Smooth muscle cell (in vitro differentiated cells): ENCODE results near the gene TRAF2. TPM values are rescaled to one million over a fixed set of nuclear protein-coding genes. Genes with fewer than 3 reads are reported as not detected.

Experiments used
- DNase-seq: peaks from one replicate; lab custom pipeline; 2025; ENCODE audit not compliant: unreplicated experiment; lab: John Stamatoyannopoulos, UW
- H2AFZ ChIP-seq: fragments of 200-600 bp; sonication (generic); 2 replicates; pipeline ENCODE4 v1.6.0; 2016; ENCODE audit warnings: antibody characterized with exemption, low read depth, mild to moderate bottlenecking
- H3F3A ChIP-seq: fragments of 200-600 bp; sonication (generic); 2 replicates; pipeline ENCODE4 v1.6.0; 2017; ENCODE audit warnings: antibody characterized with exemption, low read depth
- H3K27ac ChIP-seq: fragments of 200-600 bp; sonication (generic); 2 replicates; pipeline ENCODE4 v1.5.1; 2016; ENCODE audit warnings: low read depth, mild to moderate bottlenecking
- H3K27me3 ChIP-seq: fragments of 200-600 bp; sonication (generic); 2 replicates; pipeline ENCODE4 v1.6.1; 2016; ENCODE audit warnings: low read depth, mild to moderate bottlenecking
- H3K36me3 ChIP-seq: fragments of 200-600 bp; sonication (generic); 2 replicates; pipeline ENCODE4 v1.5.1; 2016; ENCODE audit warnings: low read depth
- H3K4me1 ChIP-seq: fragments of 200-600 bp; sonication (generic); 2 replicates; pipeline ENCODE4 v1.5.1; 2016; ENCODE audit warnings: low read depth
- H3K4me2 ChIP-seq: fragments of 200-600 bp; sonication (generic); 2 replicates; pipeline ENCODE4 v1.6.0; 2016; ENCODE audit warnings: mild to moderate bottlenecking
- H3K4me3 ChIP-seq: fragments of 200-600 bp; sonication (generic); 2 replicates; pipeline ENCODE4 v1.5.1; 2016; ENCODE audit warnings: mild to moderate bottlenecking
- H3K79me2 ChIP-seq: fragments of 200-600 bp; sonication (generic); 2 replicates; pipeline ENCODE4 v1.6.0; 2016; ENCODE audit warnings: low read depth, mild to moderate bottlenecking
- H3K9ac ChIP-seq: fragments of 200-600 bp; sonication (generic); 2 replicates; pipeline ENCODE4 v1.6.0; 2016; ENCODE audit warnings: low read depth
- H3K9me3 ChIP-seq: fragments of 200-600 bp; sonication (generic); replicated peaks from 2 replicates; pipeline ENCODE4 v1.5.1; 2016; ENCODE audit warnings: low read depth
- H4K20me1 ChIP-seq: fragments of 200-600 bp; sonication (generic); 2 replicates; pipeline ENCODE4 v1.6.0; 2016; ENCODE audit warnings: low read depth
- CTCF ChIP-seq: fragments of 200-600 bp; sonication (generic); IDR thresholded peaks from 2 replicates; pipeline ENCODE4 v1.5.1; 2017; ENCODE audit warnings: borderline replicate concordance, mild to moderate bottlenecking, antibody characterized with exemption; ENCODE audit not compliant: insufficient read depth, poor library complexity, severe bottlenecking
- WGBS: methylation state at CpG from one replicate; pipeline ENCODE4 v1.1.7; 2016; ENCODE audit warnings: low lambda C conversion rate; 5-methylcytosine and 5-hydroxymethylcytosine counted together
- polyA plus RNA-seq: library from polyadenylated mRNA; unstranded; fragments of >200 nt; fragmentation: Nextera tagmentation; extraction: Ambion mirVana; gene quantifications from 2 replicates; pipeline ENCODE4 v1.2.1, GENCODE V29; 2016
- total RNA-seq: library from RNA; depleted of rRNA; stranded (reverse); fragments of >200 nt; gene quantifications from 2 replicates; pipeline ENCODE4 v1.2.3, GENCODE V29; 2014

Gene TRAF2
- total and polyA plus RNA-seq, 2 experiments from 2014 or later = 7.0 to 15.9 TPM

GRCh38 chr9:136886610-136887597, 588 bp downstream of the TRAF2 start:
- WGBS = 17% methylated on average over 12 of the region's 76 CpGs
- TF ChIP-seq CTCF = no peak
- peak; percentile 90 for DNase-seq

DNA sequence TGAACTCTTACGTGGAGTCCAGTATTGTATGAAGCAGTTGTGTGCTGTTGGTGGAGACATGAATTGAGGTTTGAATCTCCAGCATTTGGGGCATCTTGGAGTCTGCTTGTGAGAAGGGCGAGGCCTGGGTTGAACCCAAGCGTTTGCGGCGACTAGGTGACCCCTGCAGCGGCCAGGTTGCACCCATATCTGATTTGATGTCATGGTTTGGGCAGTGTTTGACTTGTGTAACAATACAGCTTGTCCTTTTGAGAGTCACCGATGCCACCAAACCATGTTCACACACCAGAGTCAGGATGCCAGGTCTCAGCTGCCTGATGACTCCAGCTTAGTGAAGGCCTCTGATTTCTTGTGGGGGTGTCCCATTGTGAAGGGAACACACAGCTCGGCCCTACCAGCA, 2.1 kb downstream of the TRAF2 start:
- H3K9me3 ChIP-seq = no peaks in the 10 kb centered on the region
- H3K79me2 ChIP-seq = peaks cover 60% of the 10 kb centered on the region
- peaks cover 8% of the 10 kb centered on the region for H3K4me1 ChIP-seq
- no peak overlapping the region for H3K27ac ChIP-seq
- H3F3A ChIP-seq = no peaks in the 10 kb centered on the region
- H3K4me3 ChIP-seq = no peak overlapping the region
- H2AFZ ChIP-seq = no peak overlapping the region
- no peaks in the 10 kb centered on the region for H3K36me3 ChIP-seq
- peaks cover 37% of the 10 kb centered on the region for H4K20me1 ChIP-seq
- WGBS = 91% methylated on average over 8 of the region's 8 CpGs
- no peak overlapping the region for H3K4me2 ChIP-seq
- no peak overlapping the region for H3K9ac ChIP-seq
- no peak for TF ChIP-seq CTCF
- no peaks in the 10 kb centered on the region for H3K27me3 ChIP-seq
- DNase-seq = no peak

More at GRCh38 chr9:136886610-136887597, 588 bp downstream of the TRAF2 start:
- Histone ChIP-seq H3K9me3 (no peaks in the 10 kb centered on the region), H3K36me3 (no peaks in the 10 kb centered on the region), H3F3A (no peaks in the 10 kb centered on the region), H3K4me1 (peaks cover 8% of the 10 kb centered on the region), H3K27me3 (no peaks in the 10 kb centered on the region), H3K4me3 (peak overlapping the region; percentile 99), H2AFZ (peak overlapping the region; percentile 93), H4K20me1 (peaks cover 26% of the 10 kb centered on the region), H3K4me2 (peak overlapping the region; percentile 100), H3K9ac (peak overlapping the region; percentile 95), H3K79me2 (peaks cover 46% of the 10 kb centered on the region), H3K27ac (peak overlapping the region; percentile 81)

DNA sequence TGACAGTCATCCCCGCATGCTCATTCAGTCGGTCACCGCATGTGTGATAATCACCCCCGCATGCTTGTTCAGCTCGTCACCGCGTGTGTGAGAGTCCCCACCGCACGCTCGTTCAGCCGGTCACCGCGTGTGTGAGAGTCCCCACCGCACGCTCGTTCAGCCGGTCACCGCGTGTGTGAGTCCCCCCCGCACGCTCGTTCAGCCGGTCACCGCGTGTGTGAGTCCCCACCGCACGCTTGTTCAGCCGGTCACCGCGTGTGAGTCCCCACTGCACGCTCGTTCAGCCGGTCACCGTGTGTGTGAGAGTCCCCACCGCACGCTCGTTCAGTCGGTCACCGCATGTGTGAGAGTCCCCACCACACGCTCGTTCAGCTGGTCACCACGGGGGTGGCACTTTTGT, 3.5 kb downstream of the TRAF2 start:
- Histone ChIP-seq H2AFZ (no peak overlapping the region), H3K4me3 (no peak overlapping the region), H3K36me3 (no peaks in the 10 kb centered on the region), H3K79me2 (peaks cover 72% of the 10 kb centered on the region), H3K4me1 (peaks cover 8% of the 10 kb centered on the region), H3F3A (no peaks in the 10 kb centered on the region), H3K9ac (no peak overlapping the region), H3K27ac (no peak overlapping the region), H4K20me1 (peaks cover 51% of the 10 kb centered on the region), H3K27me3 (no peaks in the 10 kb centered on the region), H3K4me2 (no peak overlapping the region), H3K9me3 (no peaks in the 10 kb centered on the region)
- TF ChIP-seq CTCF = no peak
- 98% methylated on average over 32 of the region's 42 CpGs for WGBS
- DNase-seq = no peak
